H9 (cell line): ENCODE data around the gene TTC6. TPM values are rescaled to one million over a fixed set of nuclear protein-coding genes. Genes with fewer than 3 reads are reported as not detected.

ENCODE experiments used
- DNase-seq: peaks from one replicate; pipeline ENCODE4 v3.0.0-alpha.2; 2017
- H2AFZ ChIP-seq: one replicate; pipeline ENCODE4 v1.6.1; 2013; ENCODE audit warnings: mild to moderate bottlenecking, low read length, control low read depth, moderate library complexity
- H2AK5ac ChIP-seq: 2 replicates; pipeline ENCODE4 v1.6.1; 2013; ENCODE audit warnings: low read length, control low read depth, mixed read lengths; ENCODE audit not compliant: insufficient read length
- H2BK120ac ChIP-seq: one replicate; pipeline ENCODE4 v1.6.1; 2013; ENCODE audit warnings: low read depth, mild to moderate bottlenecking, low read length, control low read depth, inconsistent platforms; ENCODE audit not compliant: poor library complexity, severe bottlenecking
- H2BK12ac ChIP-seq: 2 replicates; pipeline ENCODE4 v1.6.1; 2013; ENCODE audit warnings: low read length, control low read depth, mixed read lengths, low read depth; ENCODE audit not compliant: insufficient read length
- H2BK15ac ChIP-seq: 2 replicates; pipeline ENCODE4 v1.6.1; 2013; ENCODE audit warnings: low read depth, low read length, control low read depth
- H2BK20ac ChIP-seq: one replicate; pipeline ENCODE4 v1.6.1; 2013; ENCODE audit warnings: low read depth, mild to moderate bottlenecking, low read length, control low read depth, inconsistent platforms; ENCODE audit not compliant: poor library complexity, severe bottlenecking
- H2BK5ac ChIP-seq: 2 replicates; pipeline ENCODE4 v1.6.1; 2013; ENCODE audit warnings: low read length, control low read depth, mixed read lengths; ENCODE audit not compliant: insufficient read length
- H3K14ac ChIP-seq: 2 replicates; pipeline ENCODE4 v1.6.1; 2013; ENCODE audit warnings: low read length, control low read depth; ENCODE audit not compliant: insufficient read depth
- H3K18ac ChIP-seq: 2 replicates; pipeline ENCODE4 v1.6.1; 2013; ENCODE audit warnings: low read depth, mild to moderate bottlenecking, mixed read lengths, low read length, control low read depth; ENCODE audit not compliant: insufficient read length
- H3K23ac ChIP-seq: 2 replicates; pipeline ENCODE4 v1.6.1; 2013; ENCODE audit warnings: low read length, control low read depth, mixed read lengths, low read depth; ENCODE audit not compliant: insufficient read length
- H3K23me2 ChIP-seq: 2 replicates; pipeline ENCODE4 v1.6.1; 2013; ENCODE audit warnings: low read depth, mild to moderate bottlenecking, mixed read lengths, low read length, control low read depth; ENCODE audit not compliant: insufficient read length, poor library complexity, severe bottlenecking
- H3K27ac ChIP-seq: 2 replicates; pipeline ENCODE4 v1.5.1; 2013; ENCODE audit warnings: low read length, control low read depth, mixed read lengths, low read depth; ENCODE audit not compliant: insufficient read length
- H3K27me3 ChIP-seq: 2 replicates; pipeline ENCODE4 v1.6.1; 2013; ENCODE audit warnings: low read length, control low read depth, inconsistent platforms; ENCODE audit not compliant: insufficient read depth
- H3K4ac ChIP-seq: 2 replicates; pipeline ENCODE4 v1.6.1; 2013; ENCODE audit warnings: low read depth, mild to moderate bottlenecking, control low read depth, inconsistent platforms, low read length, moderate library complexity
- H3K4me1 ChIP-seq: 2 replicates; pipeline ENCODE4 v1.6.1; 2013; ENCODE audit warnings: low read length, control low read depth, inconsistent platforms; ENCODE audit not compliant: insufficient read depth
- H3K4me2 ChIP-seq: 2 replicates; pipeline ENCODE4 v1.6.1; 2013; ENCODE audit warnings: low read length, control low read depth, mixed read lengths; ENCODE audit not compliant: insufficient read length, insufficient read depth
- H3K56ac ChIP-seq: 2 replicates; pipeline ENCODE4 v1.6.1; 2013; ENCODE audit warnings: low read depth, mild to moderate bottlenecking, mixed read lengths, low read length, control low read depth; ENCODE audit not compliant: insufficient read length
- H3K79me1 ChIP-seq: 2 replicates; pipeline ENCODE4 v1.6.1; 2013; ENCODE audit warnings: low read depth, mild to moderate bottlenecking, moderate library complexity, low read length, control low read depth, inconsistent platforms; ENCODE audit not compliant: insufficient read depth, poor library complexity, severe bottlenecking
- H3K79me2 ChIP-seq: 2 replicates; pipeline ENCODE4 v1.6.1; 2013; ENCODE audit warnings: low read length, control low read depth, inconsistent platforms; ENCODE audit not compliant: insufficient read depth
- H3K9ac ChIP-seq: 2 replicates; pipeline ENCODE4 v1.6.1; 2013; ENCODE audit warnings: low read length, control low read depth, mixed read lengths; ENCODE audit not compliant: insufficient read length; ENCODE audit errors: extremely low read depth
- H3K9me3 ChIP-seq: one replicate; pipeline ENCODE4 v1.6.1; 2013; ENCODE audit warnings: low read depth, low read length, inconsistent platforms; ENCODE audit not compliant: control insufficient read depth
- H3T11ph ChIP-seq: one replicate; pipeline ENCODE4 v1.6.1; 2013; ENCODE audit warnings: mild to moderate bottlenecking, low read length, control low read depth, inconsistent platforms
- H4K20me1 ChIP-seq: one replicate; pipeline ENCODE4 v1.6.1; 2013; ENCODE audit not compliant: control insufficient read depth, insufficient read length, insufficient read depth
- H4K5ac ChIP-seq: 2 replicates; pipeline ENCODE4 v1.6.1; 2013; ENCODE audit warnings: low read depth, mild to moderate bottlenecking, mixed read lengths, low read length, control low read depth; ENCODE audit not compliant: insufficient read length
- H4K8ac ChIP-seq: replicated peaks from 2 replicates; pipeline ENCODE4 v1.6.1; 2013; ENCODE audit warnings: low read length, control low read depth, mixed read lengths, low read depth; ENCODE audit not compliant: insufficient read length
- H4K91ac ChIP-seq: 2 replicates; pipeline ENCODE4 v1.6.1; 2013; ENCODE audit warnings: low read depth, mild to moderate bottlenecking, moderate library complexity, mixed read lengths, low read length, control low read depth; ENCODE audit not compliant: insufficient read length
- H3K27ac Mint-ChIP-seq, 3 experiments: 2 replicates in 2 of 3; 3 replicates in 1 of 3; pipeline ENCODE4 v1.8.0; 2020 to 2021; ENCODE audit warnings: mixed read lengths in 3 of 3, mild to moderate bottlenecking in 1 of 3, moderate library complexity in 1 of 3
- H3K27me3 Mint-ChIP-seq: 2 replicates; pipeline ENCODE4 v1.8.0; 2021; ENCODE audit warnings: low read depth, mild to moderate bottlenecking, moderate library complexity, mixed read lengths
- H3K36me3 Mint-ChIP-seq, 3 experiments: 2 replicates in 2 of 3; 3 replicates in 1 of 3; pipeline ENCODE4 v1.8.0; 2020 to 2021; ENCODE audit warnings: low read depth in 3 of 3, mixed read lengths in 3 of 3; ENCODE audit not compliant: insufficient read depth in 1 of 3
- H3K4me1 Mint-ChIP-seq, 2 experiments: 2 replicates each; pipeline ENCODE4 v1.8.0; 2020; ENCODE audit warnings: mixed read lengths in 2 of 2
- H3K4me3 Mint-ChIP-seq, 2 experiments: 2 replicates in 1 of 2; 3 replicates in 1 of 2; pipeline ENCODE4 v1.8.0; 2020 to 2021; ENCODE audit warnings: mild to moderate bottlenecking in 2 of 2, mixed read lengths in 2 of 2, moderate library complexity in 1 of 2
- H3K9me3 Mint-ChIP-seq, 2 experiments: 2 replicates in 1 of 2; 3 replicates in 1 of 2; pipeline ENCODE4 v1.8.0; 2020; ENCODE audit warnings: mild to moderate bottlenecking in 2 of 2, mixed read lengths in 2 of 2, moderate library complexity in 1 of 2
- CTCF ChIP-seq: fragments of 200-600 bp; sonication (generic); conservative IDR thresholded peaks from 3 replicates; pipeline ENCODE4 v1.8.0; 2021; ENCODE audit warnings: antibody characterized with exemption, mild to moderate bottlenecking
- WGBS: extraction: QIAGEN DNeasy Blood & Tissue Kit; methylation state at CpG from one replicate; pipeline ENCODE4 v1.1.7; 2013; ENCODE audit warnings: missing lambda C conversion rate, low lambda C conversion rate, mixed read lengths; ENCODE audit not compliant: insufficient read length; ENCODE audit errors: extremely low coverage; 5-methylcytosine and 5-hydroxymethylcytosine counted together
- total RNA-seq: library from RNA; stranded (reverse); gene quantifications from 2 replicates; pipeline ENCODE4 v1.2.1, GENCODE V29; 2021

Gene TTC6
- total RNA-seq, 1 experiment from 2014 or later: 0.24 TPM

- no peak overlapping the region for H3K27ac ChIP-seq
- H3K23ac ChIP-seq: no peak overlapping the region
- H3K4ac ChIP-seq: no peak overlapping the region
- peaks cover 33% of the 10 kb centered on the region for H3K27me3 Mint-ChIP-seq
- no peak overlapping the region for H2BK20ac ChIP-seq
- peaks cover 6% of the 10 kb centered on the region; the same call in 1 of the 2 replicates for H3K27me3 ChIP-seq
- H3K36me3 Mint-ChIP-seq: peaks cover 13 to 30% (median 17%) of the 10 kb centered on the region in 3 experiments
- no peak overlapping the region for H3K14ac ChIP-seq
- no peak overlapping the region for H3K27ac Mint-ChIP-seq
- no peak overlapping the region for H3K4me2 ChIP-seq
- H2BK120ac ChIP-seq: no peak overlapping the region
- H4K20me1 ChIP-seq: no peaks in the 10 kb centered on the region
- peaks cover 6% of the 10 kb centered on the region for H3K9me3 ChIP-seq
- TF ChIP-seq CTCF: no peak
- DNase-seq: no peak
- H4K91ac ChIP-seq: no peak overlapping the region
- H3K4me1 ChIP-seq: no peaks in the 10 kb centered on the region
- H3K56ac ChIP-seq: no peak overlapping the region
- H2BK5ac ChIP-seq: no peak overlapping the region
- H2AK5ac ChIP-seq: no peak overlapping the region
- H4K8ac ChIP-seq: no peak overlapping the region
- no peak overlapping the region for H2BK12ac ChIP-seq
- H3K18ac ChIP-seq: no peak overlapping the region
- no peak overlapping the region for H2AFZ ChIP-seq
- no peak overlapping the region for H3T11ph ChIP-seq
- no peak overlapping the region for H3K4me3 Mint-ChIP-seq
- H3K79me1 ChIP-seq: no peaks in the 10 kb centered on the region
- H3K23me2 ChIP-seq: no peaks in the 10 kb centered on the region
- no peak overlapping the region for H3K9ac ChIP-seq
- no peak overlapping the region for H2BK15ac ChIP-seq
- no peaks in the 10 kb centered on the region for H3K4me1 Mint-ChIP-seq
- no peaks in the 10 kb centered on the region for H3K79me2 ChIP-seq
- peaks cover 38 to 42% of the 10 kb centered on the region in 2 experiments for H3K9me3 Mint-ChIP-seq
- WGBS: no CpG with 5 or more reads among the region's 4 CpGs
- H4K5ac ChIP-seq: no peak overlapping the region
These were observed 21.4 kb downstream of the TTC6 start for GRCh38 chr14:37616853-37617252.
